CD4-positive, alpha-beta T cell treated with Interferon alpha-2 for 1 hour (primary cell): ENCODE results near the gene CA11.
A peak's percentile ranks its signal among the peaks of the same experiment; 100 is the strongest.
"Not testable (repeated sequence)": the region's sequence is repeated elsewhere in the genome, so short reads cannot be mapped to it uniquely, and the experiment has no call there.

Source experiments
- DNase-seq, 2 donors: peaks; one replicate each; pipeline ENCODE4 v3.0.0-alpha.2; 2020 to 2022

CA11 gene

DNA sequence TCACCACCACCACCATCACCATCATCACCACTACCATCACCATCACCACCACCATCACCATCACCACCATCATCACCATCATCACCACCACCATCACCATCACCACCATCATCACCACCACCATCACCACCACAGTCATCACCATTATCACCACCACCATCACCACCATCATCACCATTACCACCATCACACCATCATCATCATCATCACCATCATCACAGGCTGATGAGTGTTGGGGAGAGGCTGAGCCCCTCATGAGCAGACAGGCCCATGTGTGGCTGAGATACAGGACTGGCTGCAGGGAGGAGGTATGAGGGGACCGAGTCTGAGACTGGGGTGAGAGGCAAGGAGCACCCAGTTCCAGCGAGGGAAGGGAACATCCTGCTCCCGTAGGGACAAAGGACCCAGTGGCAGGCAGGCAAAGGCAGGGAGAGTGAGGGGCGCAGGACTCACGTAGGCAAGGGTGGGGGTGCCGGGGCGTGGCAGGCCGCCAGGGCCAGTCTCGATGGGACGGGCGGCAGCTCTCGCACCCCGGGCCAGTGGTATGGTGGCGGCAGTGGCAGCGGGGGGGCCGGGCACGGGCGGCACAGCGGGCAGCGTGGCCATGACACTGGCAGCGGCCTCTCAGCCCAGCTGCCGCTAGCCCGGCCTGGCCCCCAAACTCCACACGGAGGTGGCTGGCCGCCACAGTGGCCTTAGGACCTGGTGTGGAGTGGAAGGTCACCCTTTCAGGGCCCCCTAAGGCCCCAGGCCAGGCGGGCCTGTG, 24.1 kb upstream of the CA11 start:
- DNase-seq: no peak

DNA sequence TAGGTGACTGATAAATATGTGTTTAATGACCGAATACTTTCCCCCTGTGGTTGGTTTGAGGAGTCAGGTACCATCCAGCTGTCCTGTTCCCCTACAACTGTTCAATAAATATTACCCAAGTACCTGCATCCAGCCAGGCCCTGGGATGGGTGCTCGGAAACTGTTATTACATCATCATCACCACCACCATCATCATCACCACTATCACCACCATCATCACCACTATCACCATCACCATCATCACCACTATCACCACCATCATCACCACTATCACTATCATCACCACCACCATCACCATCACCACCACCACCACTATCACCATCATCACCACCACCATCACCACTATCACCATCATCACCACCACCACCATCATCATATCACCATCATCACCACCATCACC, 22.8 kb upstream of the CA11 start:
- no peak for DNase-seq

DNA sequence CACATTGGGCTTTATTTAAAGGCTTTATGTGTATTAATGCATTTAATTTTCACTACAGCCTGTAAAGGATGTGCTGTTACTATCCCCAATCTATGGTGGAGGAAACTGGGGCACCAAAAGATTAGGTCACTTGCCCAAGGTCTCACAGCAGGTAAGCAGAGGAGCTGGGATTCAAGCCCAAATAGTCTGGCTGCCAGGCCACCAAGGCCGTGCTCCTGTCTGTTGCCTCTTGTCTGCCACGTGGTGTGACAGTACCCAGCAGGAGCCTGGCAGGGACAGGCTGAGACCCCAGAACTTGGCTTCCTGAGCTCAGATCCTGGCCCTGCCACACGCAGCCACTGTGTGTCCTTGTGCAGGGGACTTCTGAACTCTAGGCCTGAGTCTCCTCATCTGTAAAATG, 22.3 kb upstream of the CA11 start:
- no peak for DNase-seq

DNA sequence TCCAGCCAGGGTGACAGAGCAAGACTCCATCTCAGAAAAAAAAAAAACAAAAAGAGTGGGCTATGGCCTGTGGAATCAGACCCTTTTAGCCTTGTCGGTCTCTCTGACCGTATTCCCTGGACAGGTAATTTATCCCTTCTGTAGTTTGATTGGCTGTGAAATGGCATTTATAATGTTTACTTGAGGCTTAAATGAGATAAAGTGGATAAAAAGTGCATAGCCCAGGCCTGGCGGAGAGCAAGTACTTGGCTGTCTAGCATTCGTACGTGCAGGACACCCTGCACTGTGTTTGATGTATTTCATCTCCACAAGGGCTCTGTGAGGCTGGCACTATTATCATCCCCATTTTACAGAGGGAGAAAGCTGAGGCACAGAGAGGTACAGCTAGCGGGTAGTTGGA, 19.8 kb upstream of the CA11 start:
- no peak for DNase-seq

DNA sequence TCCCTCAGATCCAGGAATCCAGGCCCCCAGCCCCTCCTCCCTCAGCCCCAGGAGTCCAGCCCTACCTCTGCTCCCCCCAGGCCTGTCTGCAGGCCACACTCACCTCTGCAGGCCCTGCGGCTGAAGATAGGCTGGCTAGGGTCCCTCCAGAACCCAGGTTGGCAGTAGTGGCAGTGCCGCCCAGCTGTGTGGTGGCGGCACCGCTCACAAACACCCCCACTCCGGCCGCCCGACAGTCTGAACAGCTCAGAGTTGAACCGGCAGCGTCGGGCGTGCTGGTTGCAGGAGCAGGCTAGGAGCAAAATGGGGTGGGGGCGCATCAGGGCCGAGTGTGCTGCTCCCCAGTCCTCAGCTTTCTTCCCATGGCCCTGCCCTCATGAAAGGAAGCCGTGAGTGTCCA, 18.5 kb upstream of the CA11 start:
- DNase-seq: no peak

DNA sequence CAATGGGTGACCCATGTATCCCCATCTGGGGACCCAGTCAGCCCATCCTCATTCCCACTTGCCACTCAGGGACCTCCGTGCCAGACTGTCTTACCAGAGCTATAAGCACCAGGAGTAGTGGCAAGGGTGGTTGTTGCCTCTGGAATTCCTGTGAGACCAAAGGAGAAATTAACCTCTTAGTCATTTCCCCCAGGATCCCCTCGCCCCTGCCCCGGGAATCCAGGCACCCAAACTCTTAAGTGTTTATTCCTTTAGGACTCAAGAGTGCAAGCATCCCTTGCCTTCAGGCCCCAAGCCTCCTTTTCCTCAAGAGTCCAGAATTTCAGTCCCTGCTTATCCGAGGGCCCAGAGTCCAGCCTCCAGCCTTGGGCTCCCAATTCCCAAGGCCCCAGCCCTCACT, 17.7 kb upstream of the CA11 start:
- no peak for DNase-seq

DNA sequence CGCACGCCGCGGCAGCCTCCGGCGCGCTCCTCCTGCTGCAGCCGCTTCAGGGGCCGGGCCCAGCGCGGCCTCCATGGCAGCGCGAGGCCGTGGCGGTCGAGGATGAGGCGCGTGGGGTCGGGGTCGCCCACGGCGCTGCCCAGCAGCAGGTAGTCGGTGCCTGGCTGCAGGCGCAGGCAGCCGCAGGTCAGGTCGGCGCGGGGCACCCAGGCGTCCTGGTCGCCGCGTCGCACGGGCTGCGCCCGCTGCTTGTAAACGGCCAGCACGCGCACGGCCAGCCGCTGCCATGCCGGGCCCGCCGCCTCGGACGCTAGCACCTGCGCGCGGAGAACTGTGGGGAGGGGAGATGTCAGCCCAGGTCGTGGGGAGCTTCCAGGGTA, 15.7 kb upstream of the CA11 start:
- DNase-seq: no peak

DNA sequence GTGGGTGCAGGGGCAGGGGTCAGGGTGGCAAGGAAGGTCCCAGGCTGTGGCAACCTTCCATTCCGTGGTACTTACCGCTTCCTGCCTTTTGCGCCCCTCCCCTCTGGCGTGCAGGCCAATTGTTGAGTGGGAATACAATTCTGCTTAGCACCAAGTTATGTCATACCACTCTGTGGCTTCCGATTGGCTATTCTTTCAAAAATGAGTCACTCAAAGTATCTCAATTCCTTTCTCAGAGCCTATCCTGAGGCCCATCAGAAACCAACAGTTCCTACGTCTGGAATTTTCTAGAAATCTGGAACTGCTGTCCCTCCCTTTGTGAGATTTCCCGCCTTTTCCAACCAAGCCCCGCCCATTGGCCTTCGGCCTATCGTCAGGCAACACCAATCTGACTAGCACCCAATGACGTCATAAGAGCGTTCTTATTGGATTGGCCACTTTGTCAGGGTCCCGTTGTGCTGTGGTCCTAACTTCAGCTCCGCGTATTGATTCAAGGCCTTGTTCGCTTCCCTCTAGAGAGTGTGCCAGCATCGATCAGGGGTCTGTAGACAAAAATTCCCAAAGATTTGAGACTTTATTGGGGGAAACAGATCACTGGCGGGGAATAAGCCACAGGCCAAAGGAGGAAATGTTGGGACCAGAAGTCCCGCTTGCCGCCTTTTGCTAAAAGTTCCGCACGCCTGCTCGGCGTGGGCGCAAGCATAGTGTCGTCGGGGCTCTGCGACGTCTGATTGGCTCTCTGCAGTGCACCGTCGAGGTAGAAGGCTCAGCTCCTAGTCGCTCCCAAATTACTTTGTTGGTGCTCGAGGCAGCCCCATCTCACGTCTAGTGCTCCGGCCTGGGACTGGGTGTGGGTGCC, 15.1 kb upstream of the CA11 start:
- DNase-seq: peak; percentile 86 to 91

DNA sequence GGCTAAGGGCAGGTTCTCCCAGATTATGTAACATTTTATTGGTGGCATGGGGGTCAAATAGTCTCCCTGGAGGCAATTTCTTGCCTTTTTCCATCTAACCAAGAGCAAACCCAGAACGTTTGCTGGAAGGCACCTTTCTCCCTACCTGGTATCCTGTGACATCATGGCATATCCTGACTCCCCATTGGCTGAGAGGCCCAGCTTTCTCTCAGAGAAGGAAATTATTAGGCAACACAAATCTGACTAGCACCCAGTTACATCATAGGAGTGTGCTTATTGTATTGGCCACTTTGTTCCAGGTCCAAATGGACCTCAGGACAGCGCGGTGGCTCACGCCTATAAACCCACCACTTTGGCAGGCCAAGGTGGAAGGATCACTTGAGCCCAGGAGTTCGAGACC, 13.8 kb upstream of the CA11 start:
- peak in 1 of 2 donors; percentile 36 for DNase-seq

DNA sequence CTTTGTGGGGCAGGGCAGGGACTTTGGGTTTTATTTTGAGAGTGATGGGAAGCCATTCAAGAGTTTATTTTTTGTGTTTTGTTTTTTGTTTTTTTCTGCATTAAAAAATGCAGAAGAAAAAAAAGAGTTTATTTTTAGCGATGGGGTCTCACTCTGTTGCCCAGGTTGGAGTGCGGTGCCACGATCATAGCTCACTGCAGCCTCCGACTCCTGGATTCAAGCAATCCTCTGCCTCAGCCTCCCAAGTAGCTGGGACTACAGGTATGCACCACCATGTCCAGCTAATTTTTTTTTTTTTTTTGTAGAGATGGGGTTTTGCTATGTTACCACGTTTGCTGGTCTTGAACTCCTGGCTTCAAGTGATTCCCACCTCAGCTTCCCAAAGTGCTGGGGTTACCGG, 12.5 kb upstream of the CA11 start:
- DNase-seq: no peak

DNA sequence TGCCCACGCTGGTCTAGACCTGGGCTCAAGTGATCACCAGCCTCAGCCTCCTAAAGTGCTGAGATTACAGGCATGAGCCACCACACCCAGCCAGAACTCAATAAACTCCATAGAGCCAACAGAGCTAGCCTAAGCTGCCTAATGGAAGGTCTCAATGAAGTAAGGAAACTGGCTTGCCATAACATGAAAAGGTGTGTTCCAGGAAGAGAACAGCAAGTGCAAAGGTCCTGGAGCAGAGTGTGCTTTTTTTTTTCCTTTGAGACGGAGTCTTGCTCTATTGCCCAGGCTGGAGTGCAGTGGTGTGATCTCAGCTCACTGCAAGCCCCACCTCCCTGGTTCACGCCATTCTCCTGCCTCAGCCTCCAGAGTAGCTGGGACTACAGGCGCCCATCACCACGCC, 11.8 kb upstream of the CA11 start:
- DNase-seq: not testable (repeated sequence)

DNA sequence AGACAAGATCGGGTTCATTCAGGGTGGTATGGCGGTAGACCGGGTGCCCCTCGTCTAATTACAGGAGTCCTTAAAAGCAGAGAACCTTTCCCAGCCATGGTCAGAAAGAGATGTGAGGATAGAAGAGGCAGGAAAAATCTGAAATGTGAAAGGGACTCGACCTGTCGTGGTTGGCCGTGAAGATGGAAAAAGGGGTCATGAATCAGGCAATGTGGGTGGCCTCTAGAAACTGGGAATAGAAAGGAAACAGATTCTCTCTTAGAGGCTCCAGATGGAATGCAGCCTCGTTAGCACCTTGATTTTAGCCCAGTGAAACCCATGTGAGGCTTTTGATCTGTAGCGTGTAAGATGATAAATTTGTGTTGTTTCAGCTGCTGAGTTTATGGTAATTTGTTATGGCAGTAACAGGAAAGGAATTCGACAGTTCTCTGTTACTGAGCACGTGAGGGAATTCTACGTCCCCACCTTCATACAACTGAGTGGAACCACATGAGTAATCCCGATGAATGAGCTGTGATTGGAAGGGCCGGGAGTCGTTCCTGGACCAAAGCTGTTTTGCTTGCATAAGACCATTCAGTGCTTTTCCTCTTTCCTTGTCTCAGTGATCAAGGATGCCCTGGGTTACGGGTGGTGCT, 11.0 kb upstream of the CA11 start:
- DNase-seq: no peak

DNA sequence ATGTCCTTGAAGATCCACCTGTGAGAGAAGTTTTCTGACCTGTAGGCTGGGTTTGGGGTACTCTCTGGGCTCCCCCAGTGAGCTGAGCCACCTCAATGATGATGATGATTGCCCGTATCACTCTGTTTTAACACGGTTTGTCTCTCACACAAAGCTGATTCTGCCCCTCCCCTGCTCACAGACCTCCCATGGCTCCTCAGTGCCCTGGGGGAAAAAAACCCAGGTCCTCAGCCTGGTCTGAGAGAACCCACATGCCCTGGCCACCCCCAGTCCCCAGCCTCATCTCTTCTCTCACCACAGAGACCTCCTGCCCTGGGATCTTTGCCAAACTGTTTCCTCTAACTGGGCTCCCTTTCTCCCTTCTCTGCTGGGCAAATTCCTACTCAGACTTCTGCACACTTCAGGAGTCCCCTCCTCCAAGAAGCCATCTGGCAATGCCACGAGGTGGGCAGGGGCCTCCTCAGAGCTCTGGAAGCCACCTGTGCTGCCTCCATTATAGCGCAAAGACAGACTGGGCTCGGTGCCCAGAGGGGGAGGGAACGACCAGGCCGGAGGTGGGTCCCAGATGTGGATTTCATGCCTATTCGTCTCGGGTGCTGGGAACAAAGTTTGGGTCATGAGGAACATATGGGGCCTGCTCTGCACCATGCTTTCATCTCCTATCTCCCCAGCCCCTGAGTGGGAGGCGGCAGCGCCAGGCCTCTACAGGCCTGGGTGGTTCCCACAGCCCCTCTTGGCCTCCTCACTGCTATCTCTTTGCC, 8.5 kb upstream of the CA11 start:
- DNase-seq: no peak

DNA sequence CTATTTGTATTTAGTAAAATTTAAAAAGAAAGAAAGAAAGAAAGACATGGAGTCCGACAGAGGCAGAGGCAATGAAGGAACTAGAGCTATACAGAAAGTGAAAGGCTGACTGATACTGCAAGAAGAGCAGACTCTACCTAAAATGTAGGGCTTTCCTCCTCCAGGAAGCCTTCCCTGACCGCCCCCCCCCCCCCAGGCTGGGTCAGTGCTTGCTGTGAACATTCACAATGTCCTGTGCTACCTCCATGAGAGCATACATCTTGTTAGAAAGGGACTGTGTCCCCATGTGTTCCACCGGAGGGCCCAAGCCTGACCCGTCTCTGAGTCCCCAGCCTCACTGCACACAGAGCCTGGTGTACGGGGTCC, 5.7 kb upstream of the CA11 start:
- DNase-seq: no peak

DNA sequence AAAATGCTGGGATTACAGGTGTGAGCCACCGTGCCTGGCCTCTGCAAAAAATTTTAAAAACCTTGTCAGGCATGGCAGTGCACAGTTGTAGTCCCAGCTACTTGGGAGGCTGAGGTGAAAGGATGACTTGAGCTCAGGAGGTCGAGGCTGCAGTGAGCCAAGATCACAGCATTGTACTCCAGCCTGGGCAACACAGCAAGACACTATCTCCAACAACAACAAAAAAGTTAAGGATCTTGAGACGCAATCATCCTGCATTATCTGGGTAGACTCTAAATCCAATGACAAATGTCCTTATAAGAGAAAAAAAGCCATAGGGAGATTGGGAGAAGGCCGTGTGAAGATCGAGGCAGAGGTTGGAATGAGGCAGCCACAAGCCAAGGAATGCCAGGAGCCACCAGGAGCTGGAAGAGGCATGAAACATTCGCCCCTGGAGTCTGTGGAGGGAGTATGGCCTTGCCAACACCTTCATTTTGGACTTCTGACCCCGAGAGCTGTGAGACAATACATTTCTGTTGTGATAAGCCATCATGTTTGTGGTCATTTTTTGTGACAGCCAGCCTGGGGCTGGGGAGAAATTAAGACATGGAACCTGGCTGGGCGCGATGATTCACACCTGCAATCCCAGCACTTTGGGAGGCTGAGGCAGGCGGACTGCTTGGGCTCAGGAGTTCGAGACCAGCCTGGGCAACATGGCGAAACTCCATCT, 5.1 kb upstream of the CA11 start:
- no peak for DNase-seq

DNA sequence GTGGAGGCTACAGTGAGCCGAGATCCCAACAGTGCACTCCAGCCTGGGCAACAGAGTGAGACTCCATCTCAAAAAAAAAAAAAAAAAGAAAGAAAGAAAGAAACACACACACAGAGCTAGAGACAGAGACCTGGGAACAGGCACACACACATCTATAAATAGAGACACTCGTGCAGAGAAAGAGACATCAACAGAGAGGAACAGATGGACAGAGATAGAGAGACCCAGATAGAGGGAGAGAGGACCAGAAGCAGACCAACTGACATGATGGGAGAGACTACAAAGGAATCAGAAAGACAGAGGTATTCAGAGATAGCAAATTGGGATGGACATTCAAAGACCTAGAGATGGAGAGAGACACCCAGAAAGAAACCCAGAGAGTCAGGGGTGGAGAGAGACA, 2.1 kb upstream of the CA11 start:
- DNase-seq: no peak

DNA sequence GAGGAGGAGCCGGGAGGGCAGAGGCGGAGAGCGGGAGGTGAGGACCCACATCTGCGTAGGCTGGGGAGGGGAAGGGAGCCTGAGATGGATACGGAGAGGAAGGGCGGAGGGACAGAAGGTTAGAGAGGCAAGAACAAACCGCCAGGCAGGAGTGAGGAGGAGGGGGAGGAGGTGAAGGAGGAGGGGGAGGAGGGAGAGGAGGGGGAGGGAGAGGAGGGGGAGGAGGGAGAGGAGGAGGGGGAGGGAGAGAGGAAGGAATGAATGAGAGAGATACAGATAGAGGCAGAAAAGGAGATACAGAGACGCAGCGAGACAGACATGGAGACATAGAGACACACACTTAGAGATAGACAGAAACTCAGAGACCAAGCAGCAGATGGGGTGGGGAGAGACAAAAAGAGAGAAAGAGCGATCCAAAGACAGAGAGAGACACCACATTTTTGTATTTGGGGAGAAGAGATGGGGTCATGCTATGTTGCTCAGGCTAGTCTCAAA, 782 bp upstream of the CA11 start:
- DNase-seq: no peak

DNA sequence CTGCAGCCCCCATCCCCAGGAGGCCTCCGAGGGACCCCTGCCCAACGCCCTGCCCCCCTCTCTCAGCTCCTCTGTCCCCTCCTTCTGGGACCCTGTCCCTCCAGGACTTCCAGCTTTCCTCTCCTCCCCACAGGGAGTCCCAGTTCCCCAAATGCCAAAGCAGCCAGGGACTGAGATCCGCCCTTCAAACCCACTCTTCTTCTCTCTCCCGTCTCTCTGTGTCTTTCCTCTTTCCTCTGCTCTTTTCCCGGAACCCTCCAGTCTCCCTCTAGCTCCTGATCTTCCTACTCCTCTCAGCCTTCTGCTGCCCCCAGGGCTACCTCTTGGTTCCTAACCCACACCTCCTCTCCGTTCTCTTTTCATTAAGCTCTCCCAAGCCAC, 377 bp downstream of the CA11 start:
- no peak for DNase-seq

DNA sequence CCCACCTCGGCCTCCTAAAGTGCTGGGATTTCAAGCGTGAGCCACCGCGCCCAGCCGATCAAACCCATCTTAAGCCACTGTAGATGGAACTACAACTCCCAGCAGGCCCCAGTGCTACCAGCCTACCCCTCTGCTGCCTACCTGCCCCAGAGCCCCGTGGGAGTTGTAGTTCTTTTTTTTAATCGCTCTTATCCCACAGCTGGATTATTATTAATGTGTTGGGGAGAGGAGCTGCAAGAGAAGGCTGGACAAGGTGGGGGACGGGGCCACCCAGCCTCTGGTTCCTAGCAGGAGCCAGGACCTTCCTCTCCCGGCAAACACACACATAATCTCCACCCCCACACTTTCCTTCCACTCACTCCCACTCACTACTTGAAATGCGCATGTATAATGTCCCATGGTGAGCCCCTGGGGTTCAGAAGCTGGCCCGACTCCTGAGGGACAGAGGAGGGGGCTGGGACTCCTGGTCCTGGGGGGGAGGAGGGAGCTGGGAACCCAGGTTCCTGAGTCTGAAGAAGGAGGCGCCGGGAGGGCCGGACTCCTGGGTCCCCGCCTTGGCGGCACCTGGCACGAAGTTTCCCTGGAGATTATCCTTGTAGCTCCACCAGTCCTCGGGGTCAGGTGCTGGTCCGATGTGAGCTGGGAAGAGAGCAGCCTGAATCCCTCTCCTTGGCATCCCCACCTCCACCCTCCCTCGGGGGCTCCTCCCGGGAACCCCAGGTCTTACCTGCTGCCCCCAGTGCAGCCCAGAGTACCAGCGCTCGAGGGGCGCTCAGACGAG, 958 bp downstream of the CA11 start:
- DNase-seq: peak; percentile 79 to 83

DNA sequence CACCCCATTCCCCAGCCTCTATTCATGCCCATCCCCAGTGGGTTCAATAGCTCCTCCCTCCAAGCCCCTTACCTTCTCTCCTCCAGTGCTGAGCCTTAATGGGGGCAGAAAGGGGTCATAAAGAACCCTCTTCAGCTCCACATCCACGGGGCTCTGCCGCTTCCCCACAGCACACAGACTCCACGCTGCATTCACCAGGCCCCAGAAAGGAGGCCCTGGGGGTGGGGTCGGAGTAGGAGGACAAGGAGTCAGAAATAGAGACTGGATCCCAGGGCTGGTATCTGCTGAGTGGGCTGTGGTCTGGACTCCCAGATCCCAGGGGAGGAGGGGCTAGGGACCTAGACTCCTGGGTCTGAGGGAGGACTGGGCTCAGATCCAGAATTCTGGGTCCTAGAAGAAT, 1.6 kb downstream of the CA11 start:
- no peak for DNase-seq

DNA sequence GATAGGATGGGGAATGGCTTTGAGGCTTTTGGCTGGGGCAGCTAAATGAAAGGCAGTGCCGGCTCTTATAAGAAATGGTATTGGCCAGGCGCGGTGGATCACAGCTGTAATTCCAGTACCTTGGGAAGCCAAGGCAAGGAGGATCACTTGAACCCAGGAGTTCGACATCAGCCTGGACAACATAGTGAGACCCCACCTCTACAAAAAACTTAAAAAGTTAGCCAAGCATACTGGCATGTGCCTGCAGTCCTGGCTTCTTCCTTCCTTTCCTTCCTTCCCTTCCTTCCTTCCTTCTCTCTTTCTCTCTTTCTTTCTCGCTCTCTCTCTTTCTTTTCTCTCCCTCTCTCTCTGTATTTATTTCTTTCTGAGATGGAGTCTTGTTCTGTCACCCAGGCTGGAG, 3.1 kb downstream of the CA11 start:
- no peak for DNase-seq

DNA sequence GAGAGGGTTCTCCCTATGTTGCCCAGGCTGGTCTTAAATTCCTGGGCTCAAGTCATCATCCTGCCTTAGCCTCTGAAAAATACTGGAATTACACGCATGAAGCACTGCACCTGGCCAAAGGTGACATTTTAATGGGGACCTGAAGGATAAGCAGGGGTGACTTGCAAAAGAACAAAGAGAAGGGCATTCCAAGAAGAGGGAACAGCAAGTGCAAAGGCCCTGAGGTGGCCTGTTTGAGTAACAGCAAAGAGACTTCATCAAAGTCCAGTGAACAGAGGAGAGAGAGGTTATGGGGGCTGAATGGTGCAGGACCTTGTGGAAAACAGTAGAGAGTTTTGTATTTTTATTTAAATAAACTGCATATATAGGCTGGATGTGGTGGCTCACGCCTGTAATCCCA, 4.1 kb downstream of the CA11 start:
- no peak for DNase-seq
